Hepatocyte (in vitro differentiated cells): ENCODE results near the gene EVL. TPM values are rescaled to one million over a fixed set of nuclear protein-coding genes. Genes with fewer than 3 reads are reported as not detected.

Experiments
- DNase-seq: peaks from one replicate; pipeline ENCODE4 v3.0.0-alpha.2; 2016; ENCODE audit warnings: low spot score
- H2AFZ ChIP-seq: fragments of 200-600 bp; sonication (generic); 2 replicates; pipeline ENCODE4 v1.6.0; 2016; ENCODE audit warnings: antibody characterized with exemption, mild to moderate bottlenecking
- H3K27ac ChIP-seq: fragments of 200-600 bp; sonication (generic); 2 replicates; pipeline ENCODE4 v1.5.1; 2016; ENCODE audit warnings: mild to moderate bottlenecking
- H3K27me3 ChIP-seq: fragments of 200-600 bp; sonication (generic); 2 replicates; pipeline ENCODE4 v1.6.1; 2016
- H3K36me3 ChIP-seq: fragments of 200-600 bp; sonication (generic); replicated peaks from 2 replicates; pipeline ENCODE4 v1.5.1; 2016; ENCODE audit warnings: low read depth; ENCODE audit not compliant: insufficient read depth
- H3K4me1 ChIP-seq: fragments of 200-600 bp; sonication (generic); 2 replicates; pipeline ENCODE4 v1.5.1; 2016; ENCODE audit warnings: mild to moderate bottlenecking, moderate library complexity; ENCODE audit not compliant: insufficient read depth
- H3K4me2 ChIP-seq: fragments of 200-600 bp; sonication (generic); 2 replicates; pipeline ENCODE4 v1.6.0; 2016
- H3K4me3 ChIP-seq: fragments of 200-600 bp; sonication (generic); 2 replicates; pipeline ENCODE4 v1.5.1; 2016; ENCODE audit warnings: mild to moderate bottlenecking
- H3K79me2 ChIP-seq: fragments of 200-600 bp; sonication (generic); 2 replicates; pipeline ENCODE4 v1.6.0; 2017; ENCODE audit warnings: mild to moderate bottlenecking
- H3K9me2 ChIP-seq: fragments of 200-600 bp; sonication (generic); replicated peaks from 2 replicates; pipeline ENCODE4 v1.6.0; 2017; ENCODE audit warnings: mild to moderate bottlenecking; ENCODE audit not compliant: insufficient read depth
- H3K9me3 ChIP-seq: fragments of 200-600 bp; sonication (generic); 2 replicates; pipeline ENCODE4 v1.5.1; 2016; ENCODE audit warnings: low read depth, mild to moderate bottlenecking
- H4K20me1 ChIP-seq: fragments of 200-600 bp; sonication (generic); 2 replicates; pipeline ENCODE4 v1.6.0; 2016; ENCODE audit warnings: mild to moderate bottlenecking; ENCODE audit not compliant: insufficient read depth, poor library complexity, severe bottlenecking
- CTCF ChIP-seq: fragments of 200-600 bp; sonication (generic); IDR thresholded peaks from 2 replicates; pipeline ENCODE4 v1.5.1; 2016; ENCODE audit warnings: antibody characterized with exemption, mild to moderate bottlenecking; ENCODE audit not compliant: poor library complexity
- EZH2 ChIP-seq: fragments of 200-600 bp; sonication (generic); IDR thresholded peaks from 2 replicates; pipeline ENCODE4 v1.6.1; 2016; ENCODE audit warnings: antibody characterized with exemption, mild to moderate bottlenecking, borderline replicate concordance
- EZH2phosphoT487 ChIP-seq: fragments of 200-600 bp; sonication (generic); IDR thresholded peaks from one replicate; pipeline ENCODE4 v1.6.1; 2018; ENCODE audit warnings: antibody characterized with exemption, mild to moderate bottlenecking, low read depth, moderate library complexity; ENCODE audit not compliant: unreplicated experiment, severe bottlenecking
- WGBS: methylation state at CpG from one replicate; pipeline ENCODE4 v1.1.6; 2016; ENCODE audit warnings: low lambda C conversion rate; ENCODE audit errors: missing lambda C conversion rate; 5-methylcytosine and 5-hydroxymethylcytosine counted together
- polyA plus RNA-seq: library from polyadenylated mRNA; unstranded; fragments of >200 nt; fragmentation: Nextera tagmentation; extraction: Ambion mirVana; gene quantifications from 2 replicates; pipeline ENCODE4 v1.2.1, GENCODE V29; 2016
- total RNA-seq: library from RNA; depleted of rRNA; stranded (reverse); fragments of >200 nt; gene quantifications from 2 replicates; pipeline ENCODE4 v1.2.3, GENCODE V29; 2014

Gene EVL
- total and polyA plus RNA-seq, 2 experiments from 2014 or later, result 60.5 to 77.2 TPM

- no peaks in the 10 kb centered on the region for H3K9me2 ChIP-seq
- peaks cover 76% of the 10 kb centered on the region for H3K79me2 ChIP-seq
- TF ChIP-seq EZH2 (no peak), CTCF (no peak)
- peaks cover 11% of the 10 kb centered on the region for H3K4me1 ChIP-seq
- no peaks in the 10 kb centered on the region for H3K9me3 ChIP-seq
- no peaks in the 10 kb centered on the region for H4K20me1 ChIP-seq
- no peak for DNase-seq
- H3K36me3 ChIP-seq, result no peaks in the 10 kb centered on the region
- H3K27ac ChIP-seq, result no peak overlapping the region
- no peak overlapping the region for H2AFZ ChIP-seq
- no peak overlapping the region for H3K4me2 ChIP-seq
- H3K27me3 ChIP-seq, result no peaks in the 10 kb centered on the region
- WGBS, result 90% methylated on average over 6 of the region's 6 CpGs
- H3K4me3 ChIP-seq, result no peak overlapping the region
Measured at GRCh38 chr14:100067481-100067880, 2.3 kb downstream of the EVL start.

- H3K36me3 ChIP-seq, result no peaks in the 10 kb centered on the region
- H3K79me2 ChIP-seq, result peaks cover 76% of the 10 kb centered on the region
- H4K20me1 ChIP-seq, result no peaks in the 10 kb centered on the region
- WGBS, result 91% methylated on average over 18 of the region's 18 CpGs
- H3K27ac ChIP-seq, result no peak overlapping the region
- no peaks in the 10 kb centered on the region for H3K9me2 ChIP-seq
- no peaks in the 10 kb centered on the region for H3K9me3 ChIP-seq
- no peak overlapping the region for H3K4me2 ChIP-seq
- no peak overlapping the region for H3K4me3 ChIP-seq
- H2AFZ ChIP-seq, result no peak overlapping the region
- DNase-seq, result no peak
- peaks cover 11% of the 10 kb centered on the region for H3K4me1 ChIP-seq
- TF ChIP-seq EZH2 (no peak), EZH2phosphoT487 (no peak), CTCF (no peak)
- H3K27me3 ChIP-seq, result no peaks in the 10 kb centered on the region
Measured at GRCh38 chr14:100067971-100068959, 3.0 kb downstream of the EVL start.

- Histone ChIP-seq H3K27ac (no peak overlapping the region), H2AFZ (no peak overlapping the region), H3K4me2 (no peak overlapping the region), H3K4me3 (no peak overlapping the region), H3K79me2 (peaks cover 82% of the 10 kb centered on the region), H3K9me3 (no peaks in the 10 kb centered on the region), H4K20me1 (no peaks in the 10 kb centered on the region), H3K27me3 (no peaks in the 10 kb centered on the region), H3K4me1 (peaks cover 11% of the 10 kb centered on the region), H3K9me2 (no peaks in the 10 kb centered on the region), H3K36me3 (no peaks in the 10 kb centered on the region)
- no peak for DNase-seq
- TF ChIP-seq EZH2, result no peak
- no peak for TF ChIP-seq EZH2phosphoT487
- no peak for TF ChIP-seq CTCF
- 91% methylated on average over 9 of the region's 9 CpGs for WGBS
Measured at GRCh38 chr14:100069161-100069800, 4.1 kb downstream of the EVL start.
